ENCODE measurements around the gene NUMBL. TPM values are rescaled to one million over a fixed set of nuclear protein-coding genes. Genes with fewer than 3 reads are reported as not detected.

The NUMBL gene
- total RNA-seq, 4 donors from 2014 or later, result 28.2 to 51.7 (median 41.5) TPM

DNA sequence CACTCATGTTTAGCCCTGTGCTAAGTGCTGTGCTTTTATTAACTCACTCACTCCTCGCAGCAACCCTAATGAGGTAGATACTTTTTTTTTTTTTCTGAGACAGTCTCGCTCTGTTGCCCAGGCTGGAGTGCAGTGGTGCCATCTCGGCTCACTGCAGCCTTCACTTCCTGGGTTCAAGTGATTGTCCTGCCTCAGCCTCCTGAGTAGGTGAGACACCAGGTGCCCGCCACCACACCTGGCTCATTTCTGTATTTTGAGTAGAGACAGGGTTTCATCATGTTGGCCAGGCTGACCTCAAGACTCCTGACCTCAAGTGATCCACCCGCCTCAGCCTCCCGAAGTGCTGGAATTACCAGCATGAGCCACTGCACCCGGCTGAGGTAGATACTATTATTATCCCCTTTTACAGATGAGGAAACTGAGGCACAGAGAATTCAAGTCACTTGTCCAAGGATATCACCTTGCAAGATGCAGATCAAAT is 29.0 kb upstream of the NUMBL start:
- H3K27me3 ChIP-seq, result no peaks in the 10 kb centered on the region
- WGBS, result 48% methylated on average over 7 of the region's 7 CpGs
- DNase-seq (ENCODE audit: extremely low spot score), result no peak
- TF ChIP-seq EP300 (IDR thresholded peaks at IDR 0.05), result no peak
- no peak for TF ChIP-seq POLR2AphosphoS5 (IDR thresholded peaks at IDR 0.05)
- no peak for TF ChIP-seq POLR2A (IDR thresholded peaks at IDR 0.05; ENCODE audit: low read depth)
- no peak for TF ChIP-seq CTCF (IDR thresholded peaks at IDR 0.05)
- H3K4me1 ChIP-seq, result peaks cover 33 to 89% (median 84%) of the 10 kb centered on the region in 4 donors
- intact Hi-C loops (cut with DNase I), result loop anchor here (2.0 kb wide), 1 partner anchor 29 kb away; no protein-coding TSS in a partner anchor
- peak overlapping the region; percentile 73 to 92 (median 78) for H3K4me3 ChIP-seq
- no peaks in the 10 kb centered on the region for H3K9me3 ChIP-seq
- peaks cover 0 to 26% (median 15%) of the 10 kb centered on the region in 4 donors for H3K36me3 ChIP-seq
- peak overlapping the region; percentile 95 to 99 (median 98) for H3K27ac ChIP-seq (replicated peaks in 1 of 4)

DNA sequence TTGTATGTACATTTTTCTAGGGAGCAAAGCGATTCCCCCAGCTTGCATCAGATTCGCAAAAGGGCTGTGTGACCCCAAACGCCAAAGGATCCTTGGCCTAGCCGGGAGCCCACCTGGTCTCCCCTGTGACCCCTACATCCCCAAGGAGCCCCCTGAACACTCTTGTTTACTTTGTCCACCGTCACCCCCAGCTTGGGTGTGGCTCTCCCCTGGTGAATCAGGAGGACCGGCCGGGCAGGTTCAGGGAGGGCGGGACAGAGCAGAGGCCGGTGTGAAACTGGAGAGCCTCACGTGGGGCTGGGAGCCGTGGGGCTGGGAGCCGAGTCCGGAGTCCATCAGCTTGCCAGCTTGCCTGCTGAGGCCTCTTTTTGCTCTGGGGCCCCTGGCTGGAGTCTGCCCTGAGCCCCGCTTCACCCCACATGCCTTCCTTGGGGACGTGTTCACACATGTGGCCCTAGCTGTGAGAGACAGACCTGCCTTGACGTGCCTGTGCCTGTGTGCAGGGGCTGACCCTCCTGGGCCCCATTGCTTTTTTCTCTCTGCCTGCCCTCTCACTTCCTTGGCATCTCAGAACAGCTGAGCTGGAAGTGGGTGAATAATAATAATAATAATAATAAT is 28.4 kb upstream of the NUMBL start:
- Histone ChIP-seq H3K27ac (replicated peaks in 1 of 4) (peak overlapping the region; percentile 95 to 99 (median 98)), H3K4me3 (peak overlapping the region; percentile 73 to 92 (median 78)), H3K36me3 (peaks cover 0 to 21% (median 9%) of the 10 kb centered on the region in 4 donors), H3K4me1 (peaks cover 36 to 89% (median 84%) of the 10 kb centered on the region in 4 donors), H3K27me3 (no peaks in the 10 kb centered on the region), H3K9me3 (no peaks in the 10 kb centered on the region)
- intact Hi-C loops (cut with DNase I), result loop anchor here (2.0 kb wide), 1 partner anchor 30 kb away; no protein-coding TSS in a partner anchor
- TF ChIP-seq CTCF (IDR thresholded peaks at IDR 0.05), result no peak
- no peak for TF ChIP-seq EP300 (IDR thresholded peaks at IDR 0.05)
- TF ChIP-seq POLR2AphosphoS5 (IDR thresholded peaks at IDR 0.05), result peak; percentile 56 to 73
- peak; percentile 35 for TF ChIP-seq POLR2A (IDR thresholded peaks at IDR 0.05; ENCODE audit: low read depth)
- 13% methylated on average over 14 of the region's 16 CpGs for WGBS
- DNase-seq (ENCODE audit: extremely low spot score), result no peak

GRCh38 chr19:40717880-40718773 is 27.7 kb upstream of the NUMBL start:
- Histone ChIP-seq H3K4me3 (peak overlapping the region; percentile 73 to 92 (median 78)), H3K27ac (replicated peaks in 1 of 4) (peak overlapping the region; percentile 95 to 99 (median 98)), H3K36me3 (peaks cover 0 to 19% (median 7%) of the 10 kb centered on the region in 4 donors), H3K27me3 (no peaks in the 10 kb centered on the region), H3K4me1 (peaks cover 37 to 87% (median 82%) of the 10 kb centered on the region in 4 donors), H3K9me3 (no peaks in the 10 kb centered on the region)
- intact Hi-C loops (cut with DNase I), result loop anchor here (2.0 kb wide), 1 partner anchor 31 kb away; no protein-coding TSS in a partner anchor
- DNase-seq (ENCODE audit: extremely low spot score), result no peak
- 31% methylated on average over 11 of the region's 20 CpGs for WGBS
- TF ChIP-seq POLR2A (IDR thresholded peaks at IDR 0.05; ENCODE audit: low read depth) (no peak), EP300 (IDR thresholded peaks at IDR 0.05) (no peak), POLR2AphosphoS5 (IDR thresholded peaks at IDR 0.05) (peak in 1 of 2 donors; percentile 38)

DNA sequence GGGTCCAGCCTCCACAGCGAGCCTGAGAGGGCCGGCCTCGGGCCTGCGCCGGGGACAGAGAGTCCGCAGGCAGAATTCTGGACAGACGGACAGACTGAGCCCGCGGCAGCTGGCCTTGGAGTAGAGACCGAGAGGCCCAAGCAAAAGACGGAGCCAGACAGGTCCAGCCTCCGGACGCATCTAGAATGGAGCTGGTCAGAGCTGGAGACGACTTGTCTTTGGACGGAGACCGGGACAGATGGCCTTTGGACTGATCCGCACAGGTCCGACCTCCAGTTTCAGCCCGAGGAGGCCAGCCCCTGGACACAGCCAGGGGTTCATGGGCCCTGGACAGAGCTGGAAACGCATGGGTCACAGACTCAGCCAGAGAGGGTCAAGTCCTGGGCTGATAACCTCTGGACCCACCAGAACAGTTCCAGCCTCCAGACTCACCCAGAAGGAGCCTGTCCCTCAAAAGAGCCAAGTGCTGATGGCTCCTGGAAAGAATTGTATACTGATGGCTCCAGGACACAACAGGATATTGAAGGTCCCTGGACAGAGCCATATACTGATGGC is 27.0 kb upstream of the NUMBL start:
- Histone ChIP-seq H3K36me3 (peaks cover 0 to 19% (median 11%) of the 10 kb centered on the region in 4 donors), H3K9me3 (no peaks in the 10 kb centered on the region), H3K27me3 (no peaks in the 10 kb centered on the region), H3K27ac (replicated peaks in 1 of 4) (peak overlapping the region; percentile 95 to 99 (median 98)), H3K4me1 (peaks cover 37 to 88% (median 75%) of the 10 kb centered on the region in 4 donors), H3K4me3 (peak overlapping the region; percentile 73 to 92 (median 78))
- WGBS, result no CpG with 5 or more reads among the region's 20 CpGs
- intact Hi-C loops (cut with DNase I), result no loop called here
- TF ChIP-seq POLR2A (IDR thresholded peaks at IDR 0.05; ENCODE audit: low read depth), result no peak
- TF ChIP-seq EP300 (IDR thresholded peaks at IDR 0.05), result no peak
- TF ChIP-seq POLR2AphosphoS5 (IDR thresholded peaks at IDR 0.05), result no peak
- TF ChIP-seq CTCF (IDR thresholded peaks at IDR 0.05), result peak in 1 of 3 experiments; percentile 3
- DNase-seq (ENCODE audit: extremely low spot score), result no peak

Measured in esophagus muscularis mucosa (tissue), 4 donors.